Dedifferentiated amniotic fluid mesenchymal stem cell (primary cell): ENCODE results near the gene JSRP1.

Experiments used
- DNase-seq: peaks from one replicate; pipeline ENCODE4 v3.0.0-alpha.2; 2016; ENCODE audit errors: extremely low spot score

The JSRP1 gene

GRCh38 chr19:2266183-2266993, 10.2 kb upstream of the JSRP1 start:
- DNase-seq: no peak

DNA sequence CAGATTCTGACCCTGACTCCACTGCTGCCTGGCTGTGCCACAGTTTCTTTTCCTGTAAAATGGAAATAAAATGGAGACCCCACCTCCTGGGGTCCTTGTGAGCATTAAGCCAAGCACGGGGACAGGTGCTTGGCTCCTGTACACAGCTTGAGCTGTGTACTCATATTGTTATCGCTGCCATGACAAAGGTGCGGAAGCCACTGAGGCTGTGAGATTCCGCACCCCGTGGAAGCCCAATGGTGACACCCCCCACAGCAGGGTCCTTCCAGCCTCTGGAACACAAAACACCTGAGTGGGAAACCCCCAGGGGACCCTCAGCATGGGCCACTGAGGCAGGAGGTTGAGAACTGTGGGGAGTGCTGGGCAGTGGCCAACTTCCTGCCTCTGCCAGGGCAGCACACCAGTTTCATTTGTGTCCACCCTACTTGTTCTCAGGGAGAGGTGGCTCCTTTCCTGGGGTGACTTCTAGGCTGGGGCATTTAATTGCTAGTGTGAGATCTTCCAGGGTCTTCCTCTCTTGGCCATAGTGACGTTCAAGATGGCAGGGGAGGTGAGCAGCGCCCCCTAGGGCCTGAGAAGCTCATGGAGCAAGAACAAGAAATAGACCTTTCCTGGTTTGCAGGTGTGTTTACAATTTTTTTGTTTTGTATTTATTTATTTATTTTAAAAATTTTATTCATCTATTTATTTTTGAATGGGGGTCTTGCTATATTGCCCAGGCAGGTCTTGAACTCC, 5.4 kb upstream of the JSRP1 start:
- no peak for DNase-seq

- no peak for DNase-seq
Observed at GRCh38 chr19:2260341-2260805, 4.2 kb upstream of the JSRP1 start.

DNA sequence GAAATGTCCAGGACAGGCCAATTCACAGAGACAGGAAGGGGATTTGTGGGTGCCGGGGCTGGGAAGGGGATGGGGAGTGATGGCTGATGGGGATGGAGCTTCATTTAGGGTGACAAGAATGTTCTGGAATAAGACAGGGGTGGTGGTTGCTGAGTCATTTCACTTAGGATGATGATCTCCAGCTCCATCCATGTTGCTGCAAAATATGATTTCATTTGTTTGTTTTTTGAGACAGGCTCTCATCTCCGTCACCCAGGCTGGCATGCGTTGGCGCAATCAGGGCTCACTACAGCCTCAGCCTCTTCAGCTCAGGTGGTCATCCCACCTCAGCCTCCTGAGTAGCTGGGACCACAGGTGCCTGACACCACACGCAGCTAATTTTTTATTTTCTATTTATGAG, 3.1 kb upstream of the JSRP1 start:
- no peak for DNase-seq

DNA sequence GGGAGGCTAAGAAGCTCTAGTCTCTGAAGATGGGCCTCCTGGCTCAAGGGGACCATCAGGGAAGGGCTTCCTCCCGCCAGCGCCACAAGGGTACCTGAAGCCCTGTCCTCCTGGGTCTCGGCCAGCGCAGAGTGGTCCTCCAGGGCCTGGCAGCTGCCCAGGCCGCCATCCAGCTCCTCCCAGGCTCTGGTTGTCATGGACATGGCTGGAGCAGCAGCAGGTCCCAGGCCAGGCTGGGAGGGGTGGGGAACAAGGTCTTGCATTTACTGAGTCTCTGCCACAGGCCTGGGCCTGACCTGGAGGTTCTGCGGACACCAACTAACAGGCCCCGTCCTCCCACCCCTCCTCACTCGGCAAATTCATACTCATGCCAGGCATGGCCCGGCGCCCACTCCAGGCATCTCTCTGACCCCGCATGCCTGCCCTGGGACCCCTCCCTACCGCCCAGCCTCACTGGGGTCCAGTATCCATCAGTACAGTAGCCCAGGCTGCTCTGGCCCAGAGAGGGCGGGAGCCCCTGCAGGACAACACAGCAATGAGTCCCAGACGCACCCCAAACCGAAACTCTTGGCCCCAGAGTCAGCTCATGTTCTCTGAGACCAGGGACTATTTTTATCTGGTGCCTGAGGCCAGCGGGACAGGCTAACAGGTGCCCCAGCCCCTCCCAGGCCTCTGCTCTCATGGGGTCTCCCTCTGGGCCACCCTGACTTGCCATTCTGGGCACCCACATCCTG, 938 bp downstream of the JSRP1 start:
- no peak for DNase-seq

DNA sequence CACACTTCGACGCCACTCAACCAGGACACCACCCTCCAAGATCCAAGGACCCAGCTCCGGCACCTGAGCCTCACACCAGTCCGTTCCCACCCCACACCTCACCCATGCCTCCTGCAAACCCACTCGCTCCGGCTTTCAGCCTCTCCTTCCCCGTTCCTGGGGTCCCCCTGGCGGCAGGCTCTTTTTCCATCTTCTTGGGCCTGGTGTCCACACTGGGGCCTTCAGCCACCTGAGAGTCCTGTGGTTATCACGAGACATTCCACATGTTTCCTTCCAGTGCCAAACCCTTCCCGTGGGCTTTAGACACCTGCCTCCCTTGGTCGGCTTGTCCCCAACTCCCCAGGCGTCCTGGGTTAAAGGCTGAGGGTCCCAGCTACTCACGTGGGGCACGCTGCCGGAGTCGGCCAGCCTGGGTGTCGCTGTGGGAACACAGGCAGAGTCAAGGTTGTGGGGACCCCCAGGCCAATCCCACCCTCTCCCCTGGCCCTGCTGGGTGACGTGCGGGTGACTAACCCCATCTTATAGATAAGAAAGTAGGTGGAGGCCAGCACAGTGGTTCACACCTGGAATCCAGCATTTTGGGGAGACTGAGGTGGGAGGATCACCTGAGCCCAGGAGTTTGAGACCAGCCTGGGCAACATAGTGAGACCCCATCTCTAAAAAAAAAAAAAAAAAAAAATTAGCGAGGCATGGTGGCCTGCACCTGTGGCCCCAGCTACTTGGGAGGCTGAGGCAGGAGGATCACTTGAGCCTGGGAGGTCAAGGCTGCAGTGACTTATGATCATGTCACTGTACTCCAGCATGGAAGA, 1.9 kb downstream of the JSRP1 start:
- DNase-seq: no peak

- no peak for DNase-seq
Observed at GRCh38 chr19:2253106-2254063, 2.8 kb downstream of the JSRP1 start.

DNA sequence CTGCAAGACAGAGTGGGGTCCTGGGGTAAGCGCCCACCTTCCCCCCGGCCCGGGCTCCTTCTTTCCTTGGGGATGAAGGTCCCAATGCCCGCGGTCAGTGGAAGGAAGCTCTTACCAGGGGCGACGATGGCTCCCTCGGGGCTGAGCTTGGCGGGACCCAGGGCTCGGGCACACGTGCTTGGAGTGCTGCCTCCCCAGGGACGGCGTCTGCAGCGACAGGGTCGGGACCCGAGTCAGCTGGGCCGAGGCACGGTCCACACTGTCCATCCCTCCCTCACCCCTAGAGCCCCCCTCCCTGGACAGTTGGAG, 3.5 kb downstream of the JSRP1 start:
- DNase-seq: no peak

DNA sequence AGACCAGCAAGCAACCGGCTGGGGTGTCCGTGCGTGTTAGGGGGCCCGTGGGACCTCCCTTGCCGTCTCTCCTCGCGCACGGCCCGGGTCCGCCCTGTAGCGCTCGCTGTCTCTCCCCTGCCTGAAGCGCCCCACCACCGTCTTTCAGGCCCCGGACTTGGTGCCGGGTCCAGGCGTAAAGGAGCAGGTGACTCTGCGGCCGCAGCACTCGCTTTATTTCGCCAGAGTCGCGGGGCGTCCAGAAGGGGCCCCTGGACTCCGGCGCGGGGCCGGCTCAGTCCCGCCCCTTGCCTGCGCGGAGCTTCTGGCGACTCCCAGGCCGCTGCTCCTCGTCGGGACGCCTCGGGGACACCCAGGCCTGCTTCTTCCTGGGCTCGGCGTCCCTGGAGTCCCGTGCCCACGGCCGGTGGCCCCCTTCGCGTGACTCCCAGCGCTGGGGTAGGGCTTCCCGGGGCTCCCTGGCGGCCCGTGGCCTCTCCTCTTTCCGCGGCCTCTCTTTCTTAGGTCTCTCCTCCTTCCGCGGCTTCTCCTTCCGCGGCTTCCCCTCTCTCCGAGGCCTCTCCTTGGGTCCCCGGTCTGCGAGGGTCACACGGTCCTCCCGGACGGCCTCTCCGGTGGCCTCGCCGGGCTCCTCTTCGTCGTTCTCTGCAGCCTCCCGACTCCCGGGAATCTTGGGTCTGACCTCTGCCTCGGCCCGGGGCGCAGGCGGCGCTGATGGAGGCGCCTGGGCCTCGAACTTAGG, 4.0 kb downstream of the JSRP1 start:
- no peak for DNase-seq

GRCh38 chr19:2251106-2252054, 4.8 kb downstream of the JSRP1 start:
- no peak for DNase-seq

DNA sequence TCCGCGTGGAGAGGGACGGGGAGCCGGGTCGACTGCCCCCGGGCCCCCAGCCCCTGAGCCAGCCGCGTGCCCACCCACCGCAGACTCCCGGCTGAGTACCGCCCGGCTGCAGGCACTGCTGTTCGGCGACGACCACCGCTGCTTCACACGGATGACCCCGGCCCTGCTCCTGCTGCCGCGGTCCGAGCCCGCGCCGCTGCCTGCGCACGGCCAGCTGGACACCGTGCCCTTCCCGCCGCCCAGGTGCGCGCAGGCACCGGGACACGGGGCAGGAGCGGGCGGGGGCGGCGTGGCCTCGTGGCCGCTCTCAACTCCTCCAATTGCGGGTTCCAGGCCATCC, 5.5 kb downstream of the JSRP1 start:
- no peak for DNase-seq

DNA sequence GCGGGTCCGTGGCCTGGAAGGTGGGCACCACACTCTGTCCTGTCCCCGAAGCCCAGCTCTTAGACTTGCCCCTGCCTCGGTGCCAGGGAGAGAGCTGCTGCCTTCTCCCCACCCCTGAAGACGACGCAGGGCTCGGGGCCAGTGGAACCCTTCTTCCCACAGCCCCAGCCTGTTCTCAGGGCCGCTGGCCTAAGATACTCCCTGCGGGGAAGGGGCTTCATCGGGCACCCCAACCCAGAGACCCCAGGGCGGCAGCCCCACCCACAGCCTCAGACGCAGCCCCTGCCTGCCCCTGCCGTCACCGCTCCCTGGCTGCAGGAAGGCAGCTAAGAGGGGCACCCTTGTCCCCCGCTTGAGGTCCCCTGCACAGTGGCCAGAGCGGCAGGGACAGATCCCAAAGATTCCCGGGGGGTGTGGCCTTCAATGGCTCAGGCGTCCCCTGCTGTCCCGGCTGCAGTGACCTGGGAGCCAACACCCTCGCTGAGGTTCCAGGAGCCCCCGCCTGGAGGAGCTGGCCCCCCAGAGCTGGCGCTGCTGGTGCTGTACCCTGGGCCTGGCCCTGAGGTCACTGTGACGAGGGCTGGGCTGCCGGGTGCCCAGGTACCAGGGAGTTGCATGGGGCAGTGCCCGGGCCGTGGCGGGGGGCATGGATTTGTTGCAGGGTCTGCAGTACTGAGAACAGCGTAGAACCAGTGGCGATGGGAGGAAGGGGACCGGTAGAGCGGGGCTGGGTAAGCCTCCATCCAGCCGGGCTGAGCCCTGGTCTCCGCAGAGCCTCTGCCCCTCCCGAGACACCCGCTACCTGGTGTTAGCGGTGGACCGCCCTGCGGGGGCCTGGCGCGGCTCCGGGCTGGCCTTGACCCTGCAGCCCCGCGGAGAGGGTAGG, 6.1 kb downstream of the JSRP1 start:
- DNase-seq: no peak

GRCh38 chr19:2249010-2249866, 7.0 kb downstream of the JSRP1 start, which contains the start of gene AMH:
AMH (plus strand) TSS chr19:2249323; CDS start chr19:2249333, 10 bp downstream.
- DNase-seq: no peak

GRCh38 chr19:2248136-2249009, 7.8 kb downstream of the JSRP1 start:
- DNase-seq: no peak

GRCh38 chr19:2247433-2248101, 8.7 kb downstream of the JSRP1 start:
- DNase-seq: no peak
